ES-I3 (cell line): ENCODE data around the gene PCDHB12.
A peak's percentile ranks its signal among the peaks of the same experiment; 100 is the strongest.
"Not testable (repeated sequence)": the region's sequence is repeated elsewhere in the genome, so short reads cannot be mapped to it uniquely, and the experiment has no call there.

ENCODE experiments used
- H3K36me3 ChIP-seq: 2 replicates; pipeline ENCODE4 v1.6.1; 2013; ENCODE audit warnings: mild to moderate bottlenecking, low read length, control low read depth, moderate library complexity; ENCODE audit not compliant: insufficient read depth
- H3K4me1 ChIP-seq: 2 replicates; pipeline ENCODE4 v1.6.1; 2013; ENCODE audit warnings: mild to moderate bottlenecking, control low read depth, low read length; ENCODE audit not compliant: insufficient read depth
- H3K9ac ChIP-seq: 2 replicates; pipeline ENCODE4 v1.6.1; 2013; ENCODE audit warnings: low read depth, mild to moderate bottlenecking, low read length, moderate library complexity
- H3K9me3 ChIP-seq: 2 replicates; pipeline ENCODE4 v1.6.1; 2013; ENCODE audit warnings: mild to moderate bottlenecking, low read length, moderate library complexity; ENCODE audit not compliant: control insufficient read depth, insufficient read depth

The PCDHB12 gene

DNA sequence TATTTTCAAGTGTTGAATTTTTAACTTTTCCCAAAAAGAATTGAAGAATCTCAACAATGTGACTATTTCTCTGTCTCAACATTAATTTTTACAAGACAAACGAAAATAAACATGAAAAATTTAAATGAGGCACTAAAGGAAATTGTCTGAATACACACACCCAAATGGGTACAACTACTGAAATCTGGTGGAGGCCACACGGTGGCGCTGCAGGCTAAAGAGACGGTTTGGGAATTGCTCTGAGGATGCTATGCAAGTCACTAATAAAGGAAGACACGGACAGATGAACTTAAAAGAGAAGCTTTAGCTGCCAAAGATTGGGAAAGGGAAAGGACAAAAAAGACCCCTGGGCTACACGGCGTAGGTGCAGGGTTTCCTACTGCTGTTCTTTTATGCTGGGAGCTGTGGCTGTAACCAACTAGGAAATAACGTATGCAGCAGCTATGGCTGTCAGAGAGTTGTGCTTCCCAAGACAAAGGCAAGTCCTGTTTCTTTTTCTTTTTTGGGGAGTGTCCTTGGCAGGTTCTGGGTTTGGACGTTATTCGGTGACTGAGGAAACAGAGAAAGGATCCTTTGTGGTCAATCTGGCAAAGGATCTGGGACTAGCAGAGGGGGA, 16.3 kb upstream of the PCDHB12 start, which contains the start of gene PCDHB10:
Gene PCDHB10, plus strand, starts transcription at position 244 of the 616 bp plus-strand sequence. Its CDS starts 200 bp downstream, at position 444.
- peaks cover 4% of the 10 kb centered on the region; the same call in 1 of the 2 replicates for H3K9me3 ChIP-seq
- no peaks in the 10 kb centered on the region for H3K4me1 ChIP-seq
- peak within 1 kb of the TSS; percentile 41 for H3K9ac ChIP-seq
- no peaks in the 10 kb centered on the region for H3K36me3 ChIP-seq

DNA sequence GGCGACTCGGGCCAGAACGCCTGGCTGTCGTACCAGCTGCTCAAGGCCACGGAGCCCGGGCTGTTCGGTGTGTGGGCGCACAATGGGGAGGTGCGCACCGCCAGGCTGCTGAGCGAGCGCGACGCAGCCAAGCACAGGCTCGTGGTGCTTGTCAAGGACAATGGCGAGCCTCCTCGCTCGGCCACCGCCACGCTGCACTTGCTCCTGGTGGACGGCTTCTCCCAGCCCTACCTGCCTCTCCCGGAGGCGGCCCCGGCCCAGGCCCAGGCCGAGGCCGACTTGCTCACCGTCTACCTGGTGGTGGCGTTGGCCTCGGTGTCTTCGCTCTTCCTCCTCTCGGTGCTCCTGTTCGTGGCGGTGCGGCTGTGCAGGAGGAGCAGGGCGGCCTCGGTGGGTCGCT, 14.2 kb upstream of the PCDHB12 start:
- not testable (repeated sequence) for H3K9ac ChIP-seq, H3K4me1 ChIP-seq, H3K9me3 ChIP-seq, H3K36me3 ChIP-seq

DNA sequence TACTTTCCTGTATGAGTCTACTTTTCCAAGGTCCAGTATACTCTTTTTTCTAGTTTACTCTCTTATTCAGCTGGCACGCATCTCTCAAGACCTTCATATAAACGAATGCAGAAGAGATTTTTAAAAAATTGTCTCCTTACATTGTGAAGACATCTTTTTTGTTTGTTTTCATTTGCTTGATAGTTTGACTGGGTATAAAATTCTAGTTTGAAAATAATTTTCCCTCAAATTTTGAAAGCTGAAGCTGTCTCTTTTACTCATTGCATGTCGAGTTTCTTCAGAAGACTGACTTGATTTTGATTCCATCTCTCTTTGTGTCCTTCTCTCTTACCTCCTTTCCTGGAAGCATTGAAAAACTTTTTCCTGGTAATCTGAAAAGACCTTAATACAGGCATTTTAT, 12.2 kb upstream of the PCDHB12 start:
- H3K9ac ChIP-seq, result no peak overlapping the region
- no peaks in the 10 kb centered on the region for H3K4me1 ChIP-seq
- H3K36me3 ChIP-seq, result no peaks in the 10 kb centered on the region
- peaks cover 4% of the 10 kb centered on the region; the same call in 1 of the 2 replicates for H3K9me3 ChIP-seq

DNA sequence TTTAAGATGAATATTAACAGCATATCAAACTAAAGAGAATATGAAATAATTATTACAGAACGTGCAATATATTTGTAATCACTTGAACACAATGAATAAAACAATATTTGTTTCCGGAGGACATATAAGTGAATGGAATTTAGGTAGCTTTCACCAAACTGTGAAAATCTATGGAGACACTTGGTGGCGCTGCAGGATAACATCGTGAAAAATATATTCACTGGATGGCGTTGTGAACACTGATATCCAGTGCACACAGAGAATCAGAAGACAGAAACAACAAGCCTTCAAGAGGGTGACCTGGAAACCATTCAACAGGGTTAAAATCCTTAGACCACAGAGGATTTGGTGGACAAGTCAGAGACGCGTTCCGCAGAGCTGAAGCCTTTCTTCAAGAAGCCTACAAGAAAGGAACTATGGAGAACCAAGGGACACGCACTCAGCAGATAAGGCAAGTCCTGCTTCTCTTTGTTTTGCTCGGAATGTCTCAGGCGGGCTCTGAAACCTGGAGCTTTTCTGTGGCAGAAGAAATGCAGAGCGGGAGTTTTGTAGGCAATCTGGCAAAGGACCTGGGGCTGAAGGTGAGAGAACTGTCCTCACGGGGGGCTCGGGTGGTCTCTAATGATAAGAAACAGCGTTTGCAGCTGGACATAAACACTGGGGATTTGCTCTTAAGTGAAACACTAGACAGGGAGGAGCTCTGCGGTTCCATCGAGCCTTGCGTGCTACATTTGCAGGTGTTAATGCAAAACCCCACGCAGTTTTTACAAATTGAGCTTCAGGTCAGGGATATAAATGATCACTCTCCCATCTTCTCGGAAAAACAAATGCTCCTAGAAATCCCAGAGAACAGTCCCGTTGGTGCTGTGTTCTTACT, 8.9 kb upstream of the PCDHB12 start, which contains the start of gene PCDHB11:
Gene PCDHB11, plus strand, starts transcription at position 269 of the 877 bp plus-strand sequence. Its CDS starts 148 bp downstream, at position 417.
- Histone ChIP-seq H3K4me1 (no peaks in the 10 kb centered on the region), H3K36me3 (no peaks in the 10 kb centered on the region), H3K9ac (no peak within 1 kb of the TSS), H3K9me3 (peaks cover 4% of the 10 kb centered on the region; the same call in 1 of the 2 replicates)

DNA sequence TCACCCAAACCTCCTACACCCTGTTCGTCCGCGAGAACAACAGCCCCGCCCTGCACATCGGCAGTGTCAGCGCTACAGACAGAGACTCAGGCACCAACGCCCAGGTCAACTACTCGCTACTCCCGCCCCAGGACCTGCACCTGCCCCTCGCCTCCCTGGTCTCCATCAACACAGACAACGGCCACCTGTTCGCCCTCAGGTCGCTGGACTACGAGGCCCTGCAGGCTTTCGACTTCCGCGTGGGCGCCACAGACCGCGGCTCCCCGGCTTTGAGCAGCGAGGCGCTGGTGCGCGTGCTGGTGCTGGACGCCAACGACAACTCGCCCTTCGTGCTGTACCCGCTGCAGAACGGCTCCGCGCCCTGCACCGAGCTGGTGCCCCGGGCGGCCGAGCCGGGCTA, 7.4 kb upstream of the PCDHB12 start:
- H3K36me3 ChIP-seq, H3K9ac ChIP-seq, H3K4me1 ChIP-seq, H3K9me3 ChIP-seq: not testable (repeated sequence)

DNA sequence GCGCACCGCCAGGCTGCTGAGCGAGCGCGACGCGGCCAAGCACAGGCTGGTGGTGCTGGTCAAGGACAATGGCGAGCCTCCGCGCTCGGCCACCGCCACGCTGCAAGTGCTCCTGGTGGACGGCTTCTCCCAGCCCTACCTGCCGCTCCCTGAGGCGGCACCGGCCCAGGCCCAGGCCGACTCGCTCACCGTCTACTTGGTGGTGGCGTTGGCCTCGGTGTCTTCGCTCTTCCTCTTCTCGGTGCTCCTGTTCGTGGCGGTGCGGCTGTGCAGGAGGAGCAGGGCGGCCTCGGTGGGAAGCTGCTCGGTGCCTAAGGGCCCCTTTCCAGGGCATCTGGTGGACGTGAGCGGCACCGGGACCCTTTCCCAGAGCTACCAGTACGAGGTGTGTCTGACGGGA, 6.9 kb upstream of the PCDHB12 start:
- not testable (repeated sequence) for H3K9me3 ChIP-seq

DNA sequence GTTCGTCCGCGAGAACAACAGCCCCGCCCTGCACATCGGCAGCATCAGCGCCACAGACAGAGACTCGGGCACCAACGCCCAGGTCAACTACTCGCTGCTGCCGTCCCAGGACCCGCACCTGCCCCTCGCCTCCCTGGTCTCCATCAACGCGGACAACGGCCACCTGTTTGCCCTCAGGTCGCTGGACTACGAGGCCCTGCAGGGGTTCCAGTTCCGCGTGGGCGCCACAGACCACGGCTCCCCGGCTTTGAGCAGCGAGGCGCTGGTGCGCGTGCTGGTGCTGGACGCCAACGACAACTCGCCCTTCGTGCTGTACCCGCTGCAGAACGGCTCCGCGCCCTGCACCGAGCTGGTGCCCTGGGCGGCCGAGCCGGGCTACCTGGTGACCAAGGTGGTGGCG, 1.8 kb downstream of the PCDHB12 start:
- not testable (repeated sequence) for H3K4me1 ChIP-seq, H3K36me3 ChIP-seq, H3K9ac ChIP-seq, H3K9me3 ChIP-seq

More for the DNA sequence above, 6.9 kb upstream of the PCDHB12 start:
- not testable (repeated sequence) for H3K9ac ChIP-seq, H3K4me1 ChIP-seq, H3K36me3 ChIP-seq

DNA sequence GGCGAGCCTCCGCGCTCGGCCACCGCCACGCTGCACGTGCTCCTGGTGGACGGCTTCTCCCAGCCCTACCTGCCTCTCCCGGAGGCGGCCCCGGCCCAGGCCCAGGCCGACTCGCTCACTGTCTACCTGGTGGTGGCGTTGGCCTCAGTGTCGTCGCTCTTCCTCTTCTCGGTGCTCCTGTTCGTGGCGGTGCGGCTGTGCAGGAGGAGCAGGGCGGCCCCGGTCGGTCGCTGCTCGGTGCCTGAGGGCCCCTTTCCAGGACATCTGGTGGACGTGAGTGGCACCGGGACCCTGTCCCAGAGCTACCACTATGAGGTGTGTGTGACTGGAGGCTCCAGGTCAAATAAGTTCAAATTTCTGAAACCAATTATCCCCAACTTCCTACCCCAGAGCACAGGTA, 2.3 kb downstream of the PCDHB12 start:
- H3K9me3 ChIP-seq, H3K36me3 ChIP-seq, H3K9ac ChIP-seq, H3K4me1 ChIP-seq: not testable (repeated sequence)

DNA sequence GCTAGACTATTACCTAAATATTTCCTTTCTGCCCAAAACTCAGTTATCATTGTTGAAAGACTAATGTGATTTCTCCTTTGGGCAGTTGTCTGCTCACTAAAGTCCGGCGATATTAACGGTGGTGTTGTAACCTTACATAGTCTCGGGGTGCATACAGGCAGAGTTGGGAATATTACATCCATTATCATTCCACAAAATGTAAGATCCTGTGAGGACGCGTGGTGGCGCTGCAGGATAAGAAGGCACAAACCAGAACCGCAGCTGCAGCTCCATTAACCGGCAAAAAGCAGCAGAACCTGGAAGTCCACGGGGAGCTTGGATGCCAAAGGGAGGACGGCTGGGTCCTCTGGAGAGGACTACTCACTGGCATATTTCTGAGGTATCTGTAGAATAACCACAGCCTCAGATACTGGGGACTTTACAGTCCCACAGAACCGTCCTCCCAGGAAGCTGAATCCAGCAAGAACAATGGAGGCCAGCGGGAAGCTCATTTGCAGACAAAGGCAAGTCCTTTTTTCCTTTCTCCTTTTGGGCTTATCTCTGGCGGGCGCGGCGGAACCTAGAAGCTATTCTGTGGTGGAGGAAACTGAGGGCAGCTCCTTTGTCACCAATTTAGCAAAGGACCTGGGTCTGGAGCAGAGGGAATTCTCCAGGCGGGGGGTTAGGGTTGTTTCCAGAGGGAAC, 5.3 kb downstream of the PCDHB12 start, which contains the start of gene PCDHB13:
Gene PCDHB13, plus strand, starts transcription at position 264 of the 684 bp plus-strand sequence. Its CDS starts 205 bp downstream, at position 469.
- H3K9ac ChIP-seq, result peak within 1 kb of the TSS; percentile 33; the same call in 1 of the 2 replicates
- H3K36me3 ChIP-seq, H3K9me3 ChIP-seq, H3K4me1 ChIP-seq: not testable (repeated sequence)

DNA sequence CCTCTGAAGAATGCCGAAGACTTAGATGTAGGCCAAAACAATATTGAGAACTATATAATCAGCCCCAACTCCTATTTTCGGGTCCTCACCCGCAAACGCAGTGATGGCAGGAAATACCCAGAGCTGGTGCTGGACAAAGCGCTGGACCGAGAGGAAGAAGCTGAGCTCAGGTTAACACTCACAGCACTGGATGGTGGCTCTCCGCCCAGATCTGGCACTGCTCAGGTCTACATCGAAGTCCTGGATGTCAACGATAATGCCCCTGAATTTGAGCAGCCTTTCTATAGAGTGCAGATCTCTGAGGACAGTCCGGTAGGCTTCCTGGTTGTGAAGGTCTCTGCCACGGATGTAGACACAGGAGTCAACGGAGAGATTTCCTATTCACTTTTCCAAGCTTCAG, 6.1 kb downstream of the PCDHB12 start:
- H3K9me3 ChIP-seq, H3K9ac ChIP-seq, H3K4me1 ChIP-seq, H3K36me3 ChIP-seq: not testable (repeated sequence)

DNA sequence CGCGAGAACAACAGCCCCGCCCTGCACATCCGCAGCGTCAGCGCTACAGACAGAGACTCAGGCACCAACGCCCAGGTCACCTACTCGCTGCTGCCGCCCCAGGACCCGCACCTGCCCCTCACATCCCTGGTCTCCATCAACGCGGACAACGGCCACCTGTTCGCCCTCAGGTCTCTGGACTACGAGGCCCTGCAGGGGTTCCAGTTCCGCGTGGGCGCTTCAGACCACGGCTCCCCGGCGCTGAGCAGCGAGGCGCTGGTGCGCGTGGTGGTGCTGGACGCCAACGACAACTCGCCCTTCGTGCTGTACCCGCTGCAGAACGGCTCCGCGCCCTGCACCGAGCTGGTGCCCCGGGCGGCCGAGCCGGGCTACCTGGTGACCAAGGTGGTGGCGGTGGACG, 7.0 kb downstream of the PCDHB12 start:
- H3K9me3 ChIP-seq, H3K36me3 ChIP-seq, H3K4me1 ChIP-seq, H3K9ac ChIP-seq: not testable (repeated sequence)

DNA sequence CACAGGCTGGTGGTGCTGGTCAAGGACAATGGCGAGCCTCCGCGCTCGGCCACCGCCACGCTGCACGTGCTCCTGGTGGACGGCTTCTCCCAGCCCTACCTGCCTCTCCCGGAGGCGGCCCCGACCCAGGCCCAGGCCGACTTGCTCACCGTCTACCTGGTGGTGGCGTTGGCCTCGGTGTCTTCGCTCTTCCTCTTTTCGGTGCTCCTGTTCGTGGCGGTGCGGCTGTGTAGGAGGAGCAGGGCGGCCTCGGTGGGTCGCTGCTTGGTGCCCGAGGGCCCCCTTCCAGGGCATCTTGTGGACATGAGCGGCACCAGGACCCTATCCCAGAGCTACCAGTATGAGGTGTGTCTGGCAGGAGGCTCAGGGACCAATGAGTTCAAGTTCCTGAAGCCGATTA, 7.5 kb downstream of the PCDHB12 start:
- not testable (repeated sequence) for H3K36me3 ChIP-seq, H3K4me1 ChIP-seq, H3K9ac ChIP-seq, H3K9me3 ChIP-seq

DNA sequence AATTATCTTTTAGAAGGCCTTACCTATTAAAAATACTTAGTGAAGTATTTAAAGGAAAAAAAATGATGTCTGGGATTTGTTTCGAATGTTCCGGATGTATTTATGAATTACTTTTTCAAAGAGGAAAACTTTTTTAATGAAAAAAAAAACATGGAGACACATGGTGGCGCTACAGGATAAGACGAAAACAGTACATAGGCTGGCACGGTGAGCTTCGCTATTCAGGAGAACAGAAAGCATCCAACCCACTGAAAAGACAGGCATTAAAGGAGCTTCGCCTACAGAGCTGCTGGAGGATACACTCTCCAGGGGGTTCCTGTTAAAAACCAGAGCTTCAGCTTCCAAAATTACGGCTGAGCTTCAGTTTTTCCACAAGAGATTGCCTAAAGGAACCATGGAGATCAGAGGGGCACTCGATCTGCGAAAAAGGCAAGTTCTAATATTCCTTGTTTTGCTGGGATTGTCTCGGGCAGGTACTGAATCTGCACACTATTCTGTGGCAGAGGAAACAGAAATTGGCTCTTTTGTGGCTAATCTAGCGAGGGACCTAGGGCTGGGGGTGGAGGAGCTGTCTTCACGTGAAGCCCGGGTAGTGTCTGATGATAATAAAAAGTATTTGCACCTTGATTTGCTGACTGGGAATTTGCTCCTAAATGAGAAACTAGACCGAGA, 14.7 kb downstream of the PCDHB12 start, which contains the start of gene PCDHB14:
Gene PCDHB14, plus strand, starts transcription at position 232 of the 672 bp plus-strand sequence. Its CDS starts 163 bp downstream, at position 395.
- Histone ChIP-seq H3K36me3 (no peaks in the 10 kb centered on the region), H3K9ac (peak within 1 kb of the TSS; percentile 4; the same call in 1 of the 2 replicates), H3K4me1 (no peaks in the 10 kb centered on the region), H3K9me3 (no peaks in the 10 kb centered on the region)

DNA sequence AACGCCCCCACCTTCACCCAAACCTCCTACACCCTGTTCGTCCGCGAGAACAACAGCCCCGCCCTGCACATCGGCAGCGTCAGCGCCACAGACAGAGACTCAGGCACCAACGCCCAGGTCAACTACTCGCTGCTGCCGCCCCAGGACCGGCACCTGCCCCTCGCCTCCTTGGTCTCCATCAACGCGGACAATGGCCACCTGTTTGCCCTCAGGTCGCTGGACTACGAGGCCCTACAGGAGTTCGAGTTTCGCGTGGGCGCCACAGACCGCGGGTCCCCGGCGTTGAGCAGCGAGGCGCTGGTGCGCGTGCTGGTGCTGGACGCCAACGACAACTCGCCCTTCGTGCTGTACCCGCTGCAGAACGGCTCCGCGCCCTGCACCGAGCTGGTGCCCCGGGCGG, 16.3 kb downstream of the PCDHB12 start:
- H3K9ac ChIP-seq, H3K36me3 ChIP-seq, H3K9me3 ChIP-seq: not testable (repeated sequence)

More for the DNA sequence above, 16.3 kb downstream of the PCDHB12 start:
- not testable (repeated sequence) for H3K4me1 ChIP-seq
